Measurements from ENCODE around the gene SHISA6.

- no peak for TF ChIP-seq POLR2AphosphoS5 (IDR thresholded peaks at IDR 0.05; ENCODE audit: low read depth, low read length)
- TF ChIP-seq SIN3A (IDR thresholded peaks at IDR 0.05; ENCODE audit: borderline replicate concordance, insufficient read depth, low read length), result no peak
Measured at GRCh38 chr17:11488407-11488806, 247.4 kb downstream of the SHISA6 start.

Data from PFSK-1 (cell line).